CD4-positive, alpha-beta T cell treated with Interleukin-4 for 4 hours (primary cell): ENCODE measurements around the gene CLEC10A.
"Not testable (repeated sequence)": the region's sequence is repeated elsewhere in the genome, so short reads cannot be mapped to it uniquely, and the experiment has no call there.

ENCODE experiments used
- DNase-seq: peaks from one replicate; pipeline ENCODE4 v3.0.0-alpha.2; 2020

CLEC10A gene

DNA sequence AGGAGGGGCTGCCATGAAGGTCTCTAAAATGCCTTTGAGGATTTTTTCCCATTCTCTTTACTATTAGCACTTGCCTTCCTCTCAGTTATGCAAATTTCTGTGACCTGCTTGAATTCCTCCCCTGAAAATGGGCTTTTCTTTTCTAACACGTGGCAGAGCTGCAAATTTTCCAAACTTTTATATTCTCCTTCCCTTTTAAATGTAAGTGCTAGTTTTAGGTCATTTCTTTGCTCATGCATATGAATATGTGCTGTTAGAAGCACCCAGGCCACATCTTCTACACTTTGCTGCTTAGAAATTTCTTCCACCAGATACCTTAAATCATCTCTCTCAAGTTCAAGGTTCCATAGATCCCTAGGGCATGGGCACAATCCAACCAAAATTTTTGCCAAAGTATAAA lies 11.8 kb downstream of the CLEC10A start:
- DNase-seq, result no peak

DNA sequence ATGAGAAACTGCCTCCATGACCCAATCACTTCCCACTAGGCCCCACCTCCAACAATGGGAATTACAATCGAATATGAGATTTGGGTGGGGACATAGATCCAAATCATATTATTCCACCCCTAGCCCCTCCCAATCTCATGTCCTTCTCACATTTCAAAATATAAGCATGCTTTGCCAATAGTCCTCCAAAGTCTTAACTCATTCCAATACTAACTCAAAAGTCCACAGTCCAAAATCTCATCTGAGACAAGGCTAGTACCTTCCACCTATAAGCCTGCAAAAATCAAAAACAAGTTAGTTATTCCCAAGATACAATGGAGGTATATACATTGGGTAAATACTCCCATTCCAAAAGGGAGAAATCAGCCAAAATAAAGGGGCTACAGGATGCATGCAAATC lies 12.9 kb downstream of the CLEC10A start:
- no peak for DNase-seq

DNA sequence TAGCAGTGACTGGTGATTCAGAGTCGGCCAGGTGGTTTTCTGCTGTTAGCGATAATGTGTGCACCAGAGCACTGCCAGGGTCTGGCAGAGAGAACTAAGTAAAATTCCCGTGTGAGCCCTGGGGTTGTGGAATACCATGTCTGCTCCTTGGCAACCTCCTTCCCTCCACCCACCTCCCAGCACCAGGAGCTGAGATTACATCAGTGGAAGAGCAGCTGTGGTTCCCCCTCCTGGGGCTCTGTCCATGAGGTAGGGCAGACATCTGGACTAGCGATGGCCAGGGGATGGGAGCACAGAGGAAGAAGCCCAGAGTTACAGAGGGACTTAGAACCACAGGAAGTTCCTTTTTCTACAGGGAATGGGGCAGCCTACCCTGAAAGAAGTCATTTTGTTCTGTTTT lies 15.8 kb downstream of the CLEC10A start:
- DNase-seq, result no peak

DNA sequence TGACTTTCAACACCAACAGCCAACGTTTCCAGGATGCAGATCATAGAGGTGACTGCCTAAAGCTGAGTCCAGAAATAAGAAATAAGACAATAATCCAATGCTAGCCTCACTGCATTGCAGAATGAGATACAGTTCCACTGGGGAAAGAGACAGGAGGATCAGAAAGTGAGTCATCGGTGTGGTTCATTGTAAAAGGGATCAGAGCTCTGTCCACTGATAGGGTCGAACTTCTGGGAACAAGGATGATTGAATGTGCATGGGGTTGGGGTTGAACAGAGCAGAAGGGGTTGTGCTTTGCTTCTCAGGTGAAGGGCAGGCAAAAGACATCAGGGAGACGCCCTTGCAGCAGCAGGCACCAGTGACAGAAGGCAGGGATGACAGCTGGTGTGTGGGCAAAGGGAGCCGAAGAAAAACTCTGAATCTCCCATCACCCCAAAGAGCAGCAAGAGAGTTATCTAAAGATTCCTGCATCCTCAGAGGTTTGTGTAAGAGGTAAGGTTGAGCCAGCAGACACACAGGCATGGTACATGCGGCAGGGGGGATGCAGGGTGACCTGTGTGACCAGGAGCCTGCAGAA lies 16.4 kb downstream of the CLEC10A start:
- no peak for DNase-seq

DNA sequence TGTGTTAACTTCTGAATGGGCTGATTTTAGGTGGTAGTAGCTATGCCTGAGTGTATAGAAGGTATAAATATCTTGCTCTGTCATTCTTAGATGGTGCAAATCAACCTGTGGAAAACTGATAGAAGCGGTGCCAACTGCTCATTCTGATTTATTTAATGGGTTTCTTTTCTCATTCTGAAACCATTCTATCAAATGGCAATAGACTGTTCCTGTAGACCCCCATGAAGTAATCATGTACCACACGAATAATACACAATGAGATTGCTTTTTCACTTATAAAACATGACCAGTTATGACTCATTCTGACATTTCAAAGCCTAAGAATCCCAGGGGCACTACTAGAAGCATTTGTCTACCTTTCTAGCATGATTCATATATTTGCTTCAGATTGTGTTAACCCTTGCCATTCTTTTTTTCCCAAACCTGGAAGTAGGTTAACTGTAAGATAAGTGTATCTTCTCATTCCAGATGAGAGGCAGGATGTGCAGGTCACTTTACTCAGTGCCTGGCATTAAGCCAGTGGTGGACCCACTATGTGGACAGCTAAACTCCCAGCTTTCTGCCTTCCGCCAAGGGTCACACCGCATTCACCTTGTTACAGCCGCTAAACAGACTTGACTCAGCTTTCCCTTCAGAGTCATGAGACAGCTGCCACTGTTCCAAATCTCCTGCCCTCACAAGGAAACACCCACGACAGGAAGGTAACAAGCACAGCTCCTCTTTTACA lies 19.7 kb downstream of the CLEC10A start:
- DNase-seq, result no peak

DNA sequence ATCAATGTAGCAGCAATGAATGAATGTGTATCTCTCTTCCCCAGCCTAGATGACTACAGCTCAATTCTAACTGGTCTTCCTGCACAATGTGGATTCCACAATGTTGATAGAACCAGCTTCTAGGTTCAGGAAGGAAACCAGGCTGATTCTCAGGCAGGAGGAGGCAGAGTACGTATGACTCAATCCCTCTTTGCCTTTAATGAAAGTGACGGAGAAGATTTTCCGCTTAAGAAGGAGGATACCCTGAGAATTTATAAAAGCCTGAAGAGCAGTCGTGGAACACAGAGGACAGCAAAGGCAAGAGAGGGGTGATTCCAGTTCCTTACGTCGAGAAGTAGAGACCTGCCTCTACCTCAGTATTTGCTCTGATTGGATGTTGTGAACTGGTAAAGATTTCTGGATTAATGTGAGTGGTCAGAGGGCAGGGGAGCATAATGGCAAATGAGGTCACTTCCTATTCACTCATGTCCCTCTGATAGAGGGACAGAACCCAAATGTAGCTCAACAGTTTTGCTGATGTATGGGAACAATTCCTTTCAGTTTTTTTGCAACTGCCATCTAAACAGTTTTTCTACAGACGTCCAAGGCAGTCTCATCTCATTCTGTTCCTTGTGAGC lies 21.1 kb downstream of the CLEC10A start:
- no peak for DNase-seq

DNA sequence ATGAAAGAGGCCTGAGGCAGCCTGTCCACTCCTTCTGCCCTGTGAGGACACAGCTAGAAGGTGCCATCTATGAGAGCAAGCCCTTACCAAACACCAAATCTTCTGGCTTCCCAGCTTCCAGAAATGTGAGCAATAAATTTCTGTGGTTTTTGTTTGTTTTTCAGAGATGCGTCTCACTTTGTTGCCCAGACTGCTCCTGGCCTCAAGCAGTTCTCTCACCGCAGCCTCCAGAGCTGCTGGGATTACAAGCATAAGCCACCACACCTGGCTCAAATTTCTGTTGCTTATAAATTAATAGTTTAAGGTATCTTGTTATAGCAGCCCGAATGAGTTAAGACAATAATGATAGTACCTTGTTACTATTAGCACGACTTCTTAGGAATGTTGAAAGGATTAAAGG lies 23.7 kb downstream of the CLEC10A start:
- DNase-seq, result no peak

DNA sequence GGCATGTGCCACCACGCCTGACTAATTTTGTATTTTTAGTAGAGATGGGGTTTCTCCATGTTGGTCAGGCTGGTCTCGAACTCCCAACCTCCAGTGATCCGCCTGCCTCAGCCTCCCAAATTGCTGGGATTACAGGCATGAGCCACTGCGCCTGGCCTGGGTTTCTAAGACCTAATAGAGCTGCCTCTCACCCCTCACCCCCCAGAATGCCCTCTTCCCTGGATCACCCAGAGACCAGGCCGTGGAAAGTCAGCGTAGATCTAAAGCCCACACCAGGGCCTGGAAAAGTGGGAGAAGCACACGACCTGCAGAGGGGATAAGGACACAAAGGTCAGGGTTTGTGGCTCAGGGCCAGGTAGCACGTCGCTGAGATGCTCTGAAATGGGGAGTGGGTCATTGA lies 29.5 kb downstream of the CLEC10A start:
- DNase-seq, result not testable (repeated sequence)

DNA sequence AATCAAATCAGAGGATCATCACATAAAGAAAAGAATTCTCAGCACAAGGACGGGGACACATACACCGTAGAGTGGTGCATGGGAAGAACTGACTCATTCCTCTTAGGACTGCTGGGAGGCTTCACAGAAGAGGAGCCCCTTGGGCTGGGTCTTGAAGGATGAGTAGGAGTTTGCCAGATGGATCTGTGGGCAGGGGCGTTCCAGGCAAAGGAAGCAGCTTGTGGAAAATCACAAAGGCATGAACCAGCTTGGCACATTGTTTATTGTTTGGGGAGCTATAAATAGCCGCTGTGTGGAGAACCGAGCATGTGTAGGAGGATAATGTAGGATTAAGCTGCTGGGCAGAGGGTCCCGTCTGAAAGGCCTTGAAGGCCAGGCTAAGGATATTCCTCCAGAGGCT lies 31.1 kb downstream of the CLEC10A start:
- DNase-seq, result no peak

DNA sequence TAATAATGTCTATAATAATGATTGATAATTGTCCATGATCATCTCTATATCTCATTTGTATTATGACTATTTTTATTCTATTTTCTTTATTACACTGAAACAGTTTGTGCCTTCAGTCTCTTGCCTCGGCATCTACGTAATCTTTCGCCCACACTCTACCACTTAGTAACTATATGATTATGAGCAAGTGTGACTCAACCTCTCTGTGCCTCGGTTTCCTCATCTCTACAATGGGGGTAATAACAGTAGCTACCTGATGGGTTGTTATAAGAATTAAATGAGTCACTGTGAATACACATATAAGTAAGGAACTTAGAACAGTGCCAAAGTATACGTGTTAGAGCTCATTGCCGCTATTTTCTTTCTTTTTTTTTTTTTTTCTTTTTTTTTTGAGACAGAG lies 32.5 kb downstream of the CLEC10A start:
- peak; percentile 27 for DNase-seq

DNA sequence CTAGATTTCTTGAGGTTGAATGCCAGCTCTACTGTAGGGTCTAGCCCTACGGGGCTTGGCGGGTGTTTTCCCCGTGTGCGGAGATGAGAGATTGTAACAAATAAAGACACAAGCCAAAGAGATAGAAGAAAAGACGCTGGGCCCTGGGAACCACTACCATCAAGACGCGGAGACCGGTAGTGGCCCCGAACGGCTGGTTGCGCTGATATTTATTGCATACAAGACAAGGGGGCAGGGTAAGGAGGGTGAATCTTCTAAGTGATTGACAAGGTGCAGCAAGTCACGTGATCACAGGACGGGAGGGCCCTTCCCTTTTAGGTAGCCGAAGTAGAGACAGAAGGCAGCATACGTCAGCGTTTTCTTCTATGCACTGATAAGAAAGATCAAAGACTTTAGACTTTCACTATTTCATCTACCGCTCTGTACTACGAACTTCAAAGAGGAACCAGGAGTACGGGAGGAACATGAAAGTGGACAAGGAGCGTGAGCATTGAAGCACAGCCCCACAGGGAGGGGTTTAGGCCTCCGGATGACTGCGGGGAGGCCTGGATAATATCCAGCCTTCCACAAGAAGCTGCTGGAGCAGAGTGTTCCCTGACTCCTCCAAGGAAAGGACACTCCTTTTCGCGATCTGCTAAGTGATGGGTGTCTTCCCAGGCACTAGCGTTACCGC lies 33.2 kb downstream of the CLEC10A start:
- DNase-seq, result peak; percentile 92

DNA sequence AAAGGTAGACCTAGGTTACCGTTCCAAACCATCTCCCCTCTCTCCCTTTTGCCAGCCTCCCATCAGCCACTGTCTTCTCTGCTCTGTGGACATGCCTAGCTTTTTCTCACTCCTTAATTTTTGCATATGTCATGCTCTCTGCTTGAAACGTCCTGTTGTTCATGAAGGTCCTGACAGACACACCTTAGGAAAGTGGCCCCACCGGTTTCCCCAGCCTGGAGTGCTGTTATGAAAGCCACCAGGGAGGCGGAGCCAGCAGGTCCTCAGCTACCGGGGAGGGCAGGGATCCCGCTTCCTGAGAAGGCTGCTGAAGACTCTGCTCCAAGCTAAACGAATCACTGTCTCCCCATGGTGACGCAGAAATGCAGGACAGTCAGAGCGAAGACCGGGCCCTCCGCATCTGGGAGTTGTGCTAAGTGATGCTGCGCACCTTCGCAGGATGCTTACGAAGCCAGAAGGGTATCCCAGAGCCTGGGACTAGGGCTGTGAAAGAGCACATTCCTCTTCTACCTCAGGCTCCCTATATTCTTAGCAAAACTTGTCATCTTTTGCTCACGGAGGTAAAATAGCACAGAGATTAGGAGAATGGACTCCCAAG lies 33.8 kb downstream of the CLEC10A start:
- DNase-seq, result peak; percentile 40

DNA sequence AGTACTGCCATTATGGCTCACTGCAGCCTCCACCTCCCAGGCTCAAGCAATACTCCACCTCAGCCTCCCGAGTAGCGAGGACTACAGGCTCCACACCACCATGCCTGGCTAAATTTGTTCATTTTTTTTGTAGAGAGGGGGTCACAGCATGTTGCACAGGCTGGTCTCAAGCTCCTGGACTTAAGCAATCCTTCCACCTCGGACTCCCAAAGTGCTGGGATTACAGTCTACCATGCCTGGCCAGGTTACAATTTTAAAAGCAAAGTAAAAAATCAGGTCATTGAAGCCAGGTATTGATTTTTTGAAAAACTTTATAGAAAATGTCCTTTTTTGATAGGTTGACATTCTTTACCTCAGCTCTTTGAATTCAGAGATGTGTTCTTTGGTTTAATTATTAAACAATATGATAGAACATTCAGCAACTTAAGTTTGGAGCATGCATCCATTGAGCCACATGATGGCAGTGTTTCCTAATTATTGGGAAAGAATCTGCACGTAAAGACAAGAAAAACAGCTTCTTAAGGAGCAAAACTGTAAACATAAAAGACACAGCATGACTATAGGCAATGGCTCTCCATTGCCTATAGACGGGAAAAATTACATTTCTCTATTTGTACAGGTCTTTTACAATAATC lies 34.4 kb downstream of the CLEC10A start:
- peak; percentile 83 for DNase-seq

DNA sequence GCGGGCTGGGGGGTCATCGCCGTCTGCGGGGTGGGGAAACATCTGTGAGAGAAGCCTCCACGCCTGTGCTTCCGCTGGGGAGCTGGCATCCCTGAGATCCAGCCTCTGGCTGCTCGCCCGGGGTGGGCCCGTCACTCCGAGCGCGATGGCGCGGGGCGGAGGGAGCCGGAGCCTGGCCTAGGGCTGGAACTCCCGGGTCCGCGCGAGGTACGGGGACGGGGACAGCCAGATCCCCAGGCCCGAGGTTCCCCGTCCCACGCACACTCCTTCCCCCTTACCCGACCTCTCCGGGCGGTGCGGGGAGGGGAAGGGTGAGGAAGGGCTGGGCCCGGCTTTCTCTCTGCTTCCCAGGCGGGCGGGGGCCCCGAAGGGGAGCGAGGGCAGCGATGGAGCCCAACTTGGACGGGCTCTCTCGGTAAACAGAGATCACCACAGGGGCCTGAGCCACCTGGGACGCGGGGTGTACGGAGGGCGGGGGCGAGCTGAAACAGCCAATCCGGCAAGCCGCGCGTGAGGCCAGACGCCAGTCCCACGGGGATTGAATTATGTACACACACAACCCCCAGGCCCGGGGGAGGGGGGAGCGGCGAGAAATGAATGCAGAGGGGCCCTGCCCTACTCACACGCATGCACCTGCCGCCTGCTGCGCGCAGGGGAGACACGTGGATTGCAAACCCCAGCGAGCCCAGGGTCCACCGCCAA lies 36.4 kb downstream of the CLEC10A start, which contains the start of gene SLC16A11:
TSS of gene SLC16A11 (minus strand) at position 596 of the 702 bp plus-strand sequence. CDS start at position 17, 579 bp downstream.
- DNase-seq, result no peak

DNA sequence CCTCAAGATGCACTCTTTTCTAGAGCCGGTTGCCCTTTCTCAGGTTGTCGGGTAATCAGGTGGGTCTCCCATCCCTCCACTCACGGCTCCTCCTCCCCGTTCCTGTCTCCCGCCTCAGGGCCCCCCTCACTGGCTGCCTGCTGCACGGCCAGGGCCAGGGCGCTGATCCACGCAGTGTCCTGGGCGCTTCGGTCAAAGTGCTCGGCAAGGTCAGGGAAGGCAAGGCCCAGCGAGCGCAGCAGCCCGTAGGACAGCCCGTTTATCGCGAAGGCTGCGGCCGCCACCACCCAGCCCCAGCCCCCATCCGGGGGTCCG lies 36.9 kb downstream of the CLEC10A start:
- no peak for DNase-seq

DNA sequence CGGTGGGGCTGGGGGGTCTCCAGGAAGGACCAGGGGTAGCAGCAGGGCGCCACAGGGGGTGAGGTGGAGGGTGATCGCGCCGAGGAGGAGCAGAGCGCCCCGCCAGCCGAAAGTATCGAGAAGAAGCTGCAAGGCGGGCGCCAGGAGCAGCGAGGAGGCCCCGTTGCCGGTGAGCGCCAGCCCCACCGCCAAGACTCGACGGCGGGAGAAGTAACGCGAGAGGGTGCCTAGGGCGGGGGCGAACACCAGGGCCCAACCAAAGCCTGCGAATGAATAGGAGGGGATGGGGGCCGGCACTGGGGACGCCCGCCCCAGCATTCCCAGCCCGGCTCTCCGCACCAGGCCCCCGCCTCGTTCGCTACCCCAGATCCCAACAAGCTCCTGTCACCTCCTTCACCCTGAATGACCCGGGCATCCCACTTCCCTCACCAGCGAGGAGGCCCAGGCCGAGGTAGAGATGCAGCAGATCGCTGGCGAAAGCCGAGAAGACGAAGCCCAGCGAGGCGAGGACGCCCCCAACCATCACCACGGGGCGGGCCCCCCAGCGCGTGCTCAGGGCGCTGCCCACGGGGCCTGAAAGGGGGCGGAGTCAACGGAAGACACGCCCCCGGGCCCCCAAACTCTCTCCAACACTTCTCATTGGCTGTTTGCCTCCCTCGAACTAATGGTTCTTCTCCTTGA lies 37.4 kb downstream of the CLEC10A start:
- peak; percentile 18 for DNase-seq

DNA sequence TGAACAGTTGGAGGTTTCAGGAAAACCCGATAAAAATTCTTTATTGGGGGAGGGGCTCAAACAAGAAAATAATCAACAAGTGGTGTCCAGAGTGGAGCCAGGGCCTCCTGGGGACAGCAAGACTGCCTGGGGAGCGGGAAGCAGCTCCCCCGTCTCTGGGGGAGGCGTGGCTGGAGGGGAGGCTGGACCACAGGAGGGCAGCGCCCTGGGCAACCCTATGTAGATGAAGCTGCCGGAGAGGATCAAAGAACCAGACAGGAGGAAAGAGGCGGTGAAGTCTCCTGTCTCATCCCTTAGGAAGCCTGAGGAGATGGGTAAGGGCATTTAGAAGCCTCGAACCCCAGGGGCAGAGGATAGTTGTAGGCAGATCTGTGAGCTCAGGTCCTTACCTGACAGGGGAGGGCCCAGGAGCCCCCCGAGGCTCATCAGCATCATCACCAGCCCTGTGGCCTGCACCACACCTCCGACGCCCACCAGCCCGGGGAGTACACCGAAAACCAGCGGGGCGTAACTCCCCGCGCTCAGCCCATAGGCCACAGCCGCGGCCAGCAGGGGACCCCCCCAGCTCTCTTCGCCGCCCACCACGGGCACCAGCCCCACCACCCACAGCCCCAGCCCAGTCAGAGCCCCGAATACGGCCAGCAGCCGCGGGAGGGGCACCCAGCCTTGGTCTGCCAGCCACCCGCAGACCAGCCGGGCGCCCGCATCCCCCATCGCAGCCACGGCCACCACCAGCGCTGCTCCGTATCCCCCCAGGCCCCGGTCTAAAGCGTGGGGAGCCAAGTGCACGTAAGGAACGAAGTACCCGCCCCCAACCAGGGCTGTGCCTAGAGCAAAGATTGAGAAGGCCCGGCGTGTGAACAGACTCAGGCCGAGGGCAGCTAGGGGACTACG lies 38.2 kb downstream of the CLEC10A start:
- DNase-seq, result no peak

DNA sequence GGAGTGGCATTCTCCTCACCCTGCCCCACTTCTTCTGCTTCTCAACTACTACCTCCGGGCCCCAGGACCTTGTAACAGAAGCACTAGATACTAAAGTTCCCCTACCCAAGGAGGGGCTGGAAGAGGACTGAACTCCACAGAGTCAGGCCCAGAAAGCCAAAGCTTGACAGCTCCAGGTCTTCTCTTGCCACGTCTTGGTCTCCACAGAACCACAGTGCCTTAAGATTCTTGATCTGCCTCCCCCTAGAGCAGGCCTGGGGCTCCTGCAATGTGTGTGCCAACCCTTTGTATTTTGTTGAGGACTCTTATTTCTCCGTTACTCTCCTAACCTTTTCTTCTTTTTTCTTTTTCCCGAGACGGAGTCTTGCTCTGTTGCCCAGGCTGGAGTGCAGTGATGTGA lies 40.2 kb downstream of the CLEC10A start:
- no peak for DNase-seq

DNA sequence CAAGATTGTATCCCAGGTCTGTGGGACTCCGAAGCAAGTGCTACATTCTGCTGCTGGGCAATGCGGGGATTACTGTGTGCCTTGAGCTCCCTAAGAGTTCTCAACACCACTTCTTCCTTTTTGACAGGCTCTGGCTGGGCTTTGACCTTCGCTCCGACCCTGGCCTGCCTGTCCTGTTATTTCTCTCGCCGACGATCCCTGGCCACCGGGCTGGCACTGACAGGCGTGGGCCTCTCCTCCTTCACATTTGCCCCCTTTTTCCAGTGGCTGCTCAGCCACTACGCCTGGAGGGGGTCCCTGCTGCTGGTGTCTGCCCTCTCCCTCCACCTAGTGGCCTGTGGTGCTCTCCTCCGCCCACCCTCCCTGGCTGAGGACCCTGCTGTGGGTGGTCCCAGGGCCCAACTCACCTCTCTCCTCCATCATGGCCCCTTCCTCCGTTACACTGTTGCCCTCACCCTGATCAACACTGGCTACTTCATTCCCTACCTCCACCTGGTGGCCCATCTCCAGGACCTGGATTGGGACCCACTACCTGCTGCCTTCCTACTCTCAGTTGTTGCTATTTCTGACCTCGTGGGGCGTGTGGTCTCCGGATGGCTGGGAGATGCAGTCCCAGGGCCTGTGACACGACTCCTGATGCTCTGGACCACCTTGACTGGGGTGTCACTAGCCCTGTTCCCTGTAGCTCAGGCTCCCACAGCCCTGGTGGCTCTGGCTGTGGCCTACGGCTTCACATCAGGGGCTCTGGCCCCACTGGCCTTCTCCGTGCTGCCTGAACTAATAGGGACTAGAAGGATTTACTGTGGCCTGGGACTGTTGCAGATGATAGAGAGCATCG lies 41.8 kb downstream of the CLEC10A start:
- DNase-seq, result no peak
